AG04449 (cell line): ENCODE results near the gene LUC7L.

Experiments
- CTCF ChIA-PET: fragments of 350-600 bp; formaldehyde crosslinking; extraction: SDS; loops from one replicate; lab custom pipeline; 2021; ENCODE audit warnings: antibody characterized with exemption; lab: Yijun Ruan, JAX
- POLR2A ChIA-PET: fragments of 400-600, 350-600 bp; formaldehyde crosslinking; extraction: SDS; loops from one replicate; lab custom pipeline; 2020; ENCODE audit warnings: antibody characterized with exemption, inconsistent platforms; lab: Yijun Ruan, JAX
- DNase-seq: peaks from one replicate; pipeline ENCODE4 v3.0.0-alpha.2; 2010; ENCODE audit warnings: low read depth, low spot score
- H3K4me3 ChIP-seq: 2 replicates; pipeline ENCODE4 v1.5.1; 2011; ENCODE audit warnings: low read depth, mild to moderate bottlenecking, control low read depth, low read length
- TF ChIP-seq, protein P1 (sequence below): IDR thresholded peaks from one replicate; pipeline ENCODE4 v1.5.1; 2011; ENCODE audit warnings: mild to moderate bottlenecking, moderate library complexity, low read length, control low read depth, inconsistent platforms; ENCODE audit not compliant: insufficient read depth; ENCODE audit errors: missing control alignments

Gene LUC7L

DNA sequence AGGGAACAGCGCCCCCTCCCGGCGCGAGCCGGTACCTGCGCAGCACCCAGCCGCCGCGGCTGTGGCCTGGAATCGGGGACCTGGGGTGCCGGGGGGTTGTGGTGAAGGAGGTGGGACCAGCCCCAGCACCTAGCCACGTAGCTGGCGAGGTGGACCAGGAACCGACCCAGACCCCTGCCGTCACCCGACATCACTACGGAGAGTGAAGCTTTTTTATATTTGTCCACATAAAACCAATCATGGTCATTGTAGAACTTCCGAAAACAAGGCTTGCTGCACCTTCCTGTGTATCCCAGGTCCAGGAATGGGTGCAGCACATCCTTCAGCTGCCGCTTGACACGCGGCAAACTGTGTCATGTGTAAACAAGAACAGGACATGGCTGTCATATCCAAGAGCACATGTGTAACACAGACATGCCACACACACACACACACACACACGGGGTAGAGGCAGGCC is 47.7 kb downstream of the LUC7L start:
- no peak for DNase-seq
- TF ChIP-seq, protein P1, sequence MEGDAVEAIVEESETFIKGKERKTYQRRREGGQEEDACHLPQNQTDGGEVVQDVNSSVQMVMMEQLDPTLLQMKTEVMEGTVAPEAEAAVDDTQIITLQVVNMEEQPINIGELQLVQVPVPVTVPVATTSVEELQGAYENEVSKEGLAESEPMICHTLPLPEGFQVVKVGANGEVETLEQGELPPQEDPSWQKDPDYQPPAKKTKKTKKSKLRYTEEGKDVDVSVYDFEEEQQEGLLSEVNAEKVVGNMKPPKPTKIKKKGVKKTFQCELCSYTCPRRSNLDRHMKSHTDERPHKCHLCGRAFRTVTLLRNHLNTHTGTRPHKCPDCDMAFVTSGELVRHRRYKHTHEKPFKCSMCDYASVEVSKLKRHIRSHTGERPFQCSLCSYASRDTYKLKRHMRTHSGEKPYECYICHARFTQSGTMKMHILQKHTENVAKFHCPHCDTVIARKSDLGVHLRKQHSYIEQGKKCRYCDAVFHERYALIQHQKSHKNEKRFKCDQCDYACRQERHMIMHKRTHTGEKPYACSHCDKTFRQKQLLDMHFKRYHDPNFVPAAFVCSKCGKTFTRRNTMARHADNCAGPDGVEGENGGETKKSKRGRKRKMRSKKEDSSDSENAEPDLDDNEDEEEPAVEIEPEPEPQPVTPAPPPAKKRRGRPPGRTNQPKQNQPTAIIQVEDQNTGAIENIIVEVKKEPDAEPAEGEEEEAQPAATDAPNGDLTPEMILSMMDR = peak; percentile 98
- ChIA-PET POLR2A (interaction anchor here (1.4 kb wide), 1 partner anchor 75 kb away, joined by 5 read pairs; no protein-coding TSS in a partner anchor), CTCF (interaction anchor here (0.6 to 6.9 kb wide), 35 partner anchors 10 to 251 kb away, joined by 3 to 126 read pairs (median 4); partner anchors contain the start of gene FAM234A)
- H3K4me3 ChIP-seq = no peak overlapping the region; the same call in 1 of the 2 replicates

DNA sequence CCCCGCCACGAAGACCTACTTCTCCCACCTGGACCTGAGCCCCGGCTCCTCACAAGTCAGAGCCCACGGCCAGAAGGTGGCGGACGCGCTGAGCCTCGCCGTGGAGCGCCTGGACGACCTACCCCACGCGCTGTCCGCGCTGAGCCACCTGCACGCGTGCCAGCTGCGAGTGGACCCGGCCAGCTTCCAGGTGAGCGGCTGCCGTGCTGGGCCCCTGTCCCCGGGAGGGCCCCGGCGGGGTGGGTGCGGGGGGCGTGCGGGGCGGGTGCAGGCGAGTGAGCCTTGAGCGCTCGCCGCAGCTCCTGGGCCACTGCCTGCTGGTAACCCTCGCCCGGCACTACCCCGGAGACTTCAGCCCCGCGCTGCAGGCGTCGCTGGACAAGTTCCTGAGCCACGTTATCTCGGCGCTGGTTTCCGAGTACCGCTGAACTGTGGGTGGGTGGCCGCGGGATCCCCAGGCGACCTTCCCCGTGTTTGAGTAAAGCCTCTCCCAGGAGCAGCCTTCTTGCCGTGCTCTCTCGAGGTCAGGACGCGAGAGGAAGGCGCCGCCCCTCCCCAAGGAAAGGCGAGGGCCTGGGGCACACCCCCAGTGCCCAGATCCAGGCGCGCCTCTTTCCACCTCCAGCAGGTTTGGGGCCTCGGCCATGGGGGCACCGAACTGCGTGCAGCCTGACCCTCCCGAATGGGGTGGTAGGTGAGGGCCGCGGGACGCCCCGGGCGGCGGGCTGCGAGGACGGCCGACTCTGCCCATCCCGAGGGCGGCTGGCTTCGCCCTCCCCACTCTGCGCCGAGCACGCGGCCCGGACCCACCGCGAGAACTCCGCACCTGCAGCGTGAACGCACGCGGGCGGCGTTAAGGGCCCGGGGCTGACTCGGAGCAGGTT is 48.3 kb downstream of the LUC7L start:
- TF ChIP-seq, protein P1 = peak; percentile 14
- DNase-seq = no peak
- ChIA-PET POLR2A (interaction anchor here (0.7 to 1.4 kb wide), 3 partner anchors 8 to 74 kb away, joined by 3 to 5 read pairs (median 3); no protein-coding TSS in a partner anchor), CTCF (interaction anchor here (0.7 to 6.9 kb wide), 38 partner anchors 10 to 252 kb away, joined by 3 to 126 read pairs (median 5); partner anchors contain the start of gene FAM234A)
- peak overlapping the region; percentile 48 for H3K4me3 ChIP-seq

DNA sequence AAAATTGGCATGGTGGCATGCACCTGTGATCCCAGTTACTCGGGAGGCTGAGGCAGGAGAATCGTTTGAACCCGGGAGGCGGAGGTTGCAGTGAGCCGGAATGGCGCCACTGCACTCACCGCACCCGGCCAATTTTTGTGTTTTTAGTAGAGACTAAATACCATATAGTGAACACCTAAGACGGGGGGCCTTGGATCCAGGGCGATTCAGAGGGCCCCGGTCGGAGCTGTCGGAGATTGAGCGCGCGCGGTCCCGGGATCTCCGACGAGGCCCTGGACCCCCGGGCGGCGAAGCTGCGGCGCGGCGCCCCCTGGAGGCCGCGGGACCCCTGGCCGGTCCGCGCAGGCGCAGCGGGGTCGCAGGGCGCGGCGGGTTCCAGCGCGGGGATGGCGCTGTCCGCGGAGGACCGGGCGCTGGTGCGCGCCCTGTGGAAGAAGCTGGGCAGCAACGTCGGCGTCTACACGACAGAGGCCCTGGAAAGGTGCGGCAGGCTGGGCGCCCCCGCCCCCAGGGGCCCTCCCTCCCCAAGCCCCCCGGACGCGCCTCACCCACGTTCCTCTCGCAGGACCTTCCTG is 49.1 kb downstream of the LUC7L start, which contains the start of gene HBQ1:
TSS of gene HBQ1 (plus strand) at position 359 of the 575 bp plus-strand sequence. CDS start at position 387, 28 bp downstream.
- TF ChIP-seq, protein P1 = no peak
- no peak for DNase-seq
- ChIA-PET CTCF (interaction anchor here (0.7 to 6.9 kb wide), 20 partner anchors 9 to 183 kb away, joined by 3 to 126 read pairs (median 5); no protein-coding TSS in a partner anchor), POLR2A (interaction anchor here (0.7 kb wide), 2 partner anchors 9 to 73 kb away, joined by 3 read pairs; no protein-coding TSS in a partner anchor)
- peak within 1 kb of the TSS; percentile 48 for H3K4me3 ChIP-seq

DNA sequence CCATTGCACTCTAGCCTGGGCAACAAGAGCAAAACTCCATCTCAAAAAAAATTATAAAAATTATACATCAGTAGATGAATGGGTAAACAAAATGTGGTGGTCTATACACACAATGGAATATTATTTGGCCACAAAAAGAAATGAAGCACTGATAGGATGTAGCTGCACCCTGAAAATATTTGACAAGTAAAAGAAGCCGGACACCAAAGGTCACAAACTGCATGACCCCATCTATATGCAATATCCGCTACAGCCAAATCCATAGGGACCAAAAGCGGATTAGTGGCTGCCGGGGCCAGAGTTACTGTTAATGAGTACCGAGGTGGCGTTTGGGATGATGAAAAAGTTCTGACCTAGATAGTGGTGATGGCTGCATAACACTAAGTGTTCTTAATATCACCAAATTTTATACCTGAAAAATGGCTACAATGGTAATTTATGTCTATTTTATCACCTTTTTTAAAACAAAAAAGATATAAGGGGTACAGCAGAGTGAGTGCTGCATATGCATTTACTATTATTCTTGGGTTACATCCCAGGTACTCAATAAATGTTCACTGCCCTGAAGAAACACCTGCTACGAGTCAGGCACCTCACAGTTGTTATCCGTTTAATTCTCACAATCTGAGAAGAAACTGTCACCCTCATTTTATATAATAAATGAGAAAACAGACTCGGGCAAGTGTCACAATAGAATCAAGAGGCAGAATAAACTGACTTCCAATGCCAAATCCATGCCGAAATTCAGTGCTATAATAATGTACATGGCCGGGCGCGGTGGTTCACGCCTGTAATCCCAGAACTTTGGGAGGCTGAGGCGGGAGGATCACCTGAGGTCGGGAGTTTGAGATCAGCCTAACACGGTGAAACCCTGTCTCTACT is 49.8 kb downstream of the LUC7L start:
- H3K4me3 ChIP-seq = no peak overlapping the region
- TF ChIP-seq, protein P1 = no peak
- no peak for DNase-seq
- CTCF ChIA-PET = interaction anchor here (1.1 to 6.9 kb wide), 13 partner anchors 9 to 116 kb away, joined by 3 to 126 read pairs (median 11); no protein-coding TSS in a partner anchor
- POLR2A ChIA-PET = no interaction called here

DNA sequence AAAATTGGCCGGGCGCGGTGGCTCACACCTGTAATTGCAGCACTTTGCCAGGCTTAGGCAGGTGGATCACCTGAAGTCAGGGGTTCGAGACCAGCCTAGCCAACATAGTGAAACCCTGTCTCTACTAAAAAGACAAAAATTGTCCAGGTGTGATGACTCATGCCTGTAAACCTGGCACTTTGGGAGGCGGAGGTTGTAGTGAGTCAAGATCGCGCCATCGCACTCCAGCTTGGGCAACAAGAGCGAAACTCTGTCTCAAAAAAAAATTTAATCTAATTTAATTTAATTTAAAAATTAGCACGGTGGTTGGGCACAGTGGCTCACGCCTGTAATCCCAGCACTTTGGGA is 50.6 kb downstream of the LUC7L start:
- DNase-seq = no peak
- no peak overlapping the region for H3K4me3 ChIP-seq
- TF ChIP-seq, protein P1 = no peak
- ChIA-PET POLR2A (no interaction called here), CTCF (interaction anchor here (1.1 to 6.9 kb wide), 5 partner anchors 72 to 116 kb away, joined by 3 to 81 read pairs (median 15); no protein-coding TSS in a partner anchor)
